GM12878 (cell line): Measurements from ENCODE around the gene DUSP15. TPM values are rescaled to one million over a fixed set of nuclear protein-coding genes. Genes with fewer than 3 reads are reported as not detected.

Source experiments
- ATAC-seq: fragments of 200-7000 bp; cut with Tn5 transposase; 3 replicates; pipeline ENCODE4 v1.9.1; 2020; ENCODE audit warnings: mild to moderate bottlenecking, moderate library complexity
- BruUV-seq: library from RNA; stranded (reverse); fragments of 400-500 nt; replicated peaks from 2 replicates; lab custom pipeline; 2021; lab: Mats Ljungman, UMichigan
- CTCF ChIA-PET: fragments of 300-600 bp; sonication (Branson Sonifier 250); formaldehyde crosslinking; extraction: SDS; loops from one replicate; lab custom pipeline; 2021; ENCODE audit warnings: inconsistent platforms; lab: Yijun Ruan, JAX
- POLR2A ChIA-PET: fragments of 350-600 bp; formaldehyde crosslinking; extraction: SDS; loops from one replicate; lab custom pipeline; 2021; ENCODE audit warnings: inconsistent platforms; lab: Charles Lee
- RAD21 ChIA-PET: fragments of 300-600 bp; sonication (Branson Sonifier 250); formaldehyde crosslinking; loops from one replicate; lab custom pipeline; 2023; ENCODE audit warnings: antibody characterized with exemption; ENCODE audit not compliant: unreplicated experiment; lab: Charles Lee
- SMC1A ChIA-PET: fragments of 300-600 bp; sonication (Branson Sonifier 250); formaldehyde crosslinking; loops from one replicate; lab custom pipeline; 2023; ENCODE audit not compliant: unreplicated experiment, uncharacterized antibody; lab: Charles Lee
- DNase-seq: peaks from one replicate; pipeline ENCODE4 v3.0.0-alpha.2; 2011; ENCODE audit warnings: low read depth, low spot score
- FAIRE-seq: peaks from 3 replicates; lab custom pipeline; 2011; peaks lifted over from hg19 to GRCh38; lab: Jason Lieb, UNC
- H2AFZ ChIP-seq: 2 replicates; pipeline ENCODE4 v1.6.0; 2011; ENCODE audit warnings: low read depth, low read length, control low read depth; ENCODE audit not compliant: control insufficient read depth
- H3K27ac ChIP-seq: 2 replicates; pipeline ENCODE4 v1.5.1; 2011; ENCODE audit warnings: control low read depth; ENCODE audit not compliant: control insufficient read depth, insufficient read depth
- H3K27me3 ChIP-seq, 2 experiments: replicated peaks in 1 of 2; 2 replicates each; pipeline versions ENCODE4 v1.6.0 to v1.6.1; 2011; ENCODE audit warnings: low read length in 1 of 2; ENCODE audit not compliant: control insufficient read depth in 2 of 2, insufficient read depth in 2 of 2
- H3K36me3 ChIP-seq, 2 experiments: 2 replicates each; pipeline ENCODE4 v1.5.1; 2011; ENCODE audit warnings: low read length in 1 of 2; ENCODE audit not compliant: control insufficient read depth in 2 of 2, insufficient read depth in 2 of 2
- H3K4me1 ChIP-seq: 2 replicates; pipeline ENCODE4 v1.6.1; 2011; ENCODE audit warnings: mild to moderate bottlenecking, low read length, moderate library complexity, mixed read lengths; ENCODE audit not compliant: control insufficient read depth, insufficient read depth
- H3K4me2 ChIP-seq: 2 replicates; pipeline ENCODE4 v1.6.0; 2011; ENCODE audit warnings: control low read depth; ENCODE audit not compliant: control insufficient read depth, insufficient read depth
- H3K4me3 ChIP-seq: fragments of 200-600 bp; sonication (generic); 2 replicates; pipeline ENCODE4 v1.5.1; 2016
- H3K79me2 ChIP-seq: 2 replicates; pipeline ENCODE4 v1.6.0; 2011; ENCODE audit warnings: low read length; ENCODE audit not compliant: control insufficient read depth, insufficient read depth
- H3K9ac ChIP-seq: 2 replicates; pipeline ENCODE4 v1.8.0; 2011; ENCODE audit warnings: low read length, control low read depth, mixed read lengths; ENCODE audit not compliant: control insufficient read depth, insufficient read depth
- H3K9me3 ChIP-seq: replicated peaks from 3 replicates; pipeline ENCODE4 v1.5.1; 2011; ENCODE audit warnings: mild to moderate bottlenecking, low read length; ENCODE audit not compliant: control insufficient read depth, insufficient read depth
- H4K20me1 ChIP-seq: 2 replicates; pipeline ENCODE4 v1.6.0; 2011; ENCODE audit not compliant: control insufficient read depth, insufficient read depth
- ATF2 ChIP-seq: IDR thresholded peaks from 2 replicates; pipeline ENCODE4 v1.6.1; 2012; ENCODE audit warnings: low read length, inconsistent platforms
- CBFB ChIP-seq: IDR thresholded peaks from 2 replicates; pipeline ENCODE4 v1.6.1; 2016; ENCODE audit warnings: antibody characterized with exemption, low read depth
- CEBPZ ChIP-seq: fragments of 150-350 bp; IDR thresholded peaks from 2 replicates; pipeline ENCODE4 v1.6.1; 2016; ENCODE audit warnings: low read depth, low read length
- EED ChIP-seq: sonication (generic); IDR thresholded peaks from 2 replicates; pipeline ENCODE4 v1.6.1; 2016; ENCODE audit warnings: antibody characterized with exemption, low read depth
- HDAC2 ChIP-seq: fragments of 200-600 bp; sonication (generic); IDR thresholded peaks from 2 replicates; pipeline ENCODE4 v1.6.1; 2017
- KAT2A ChIP-seq: conservative IDR thresholded peaks from 2 replicates; pipeline ENCODE4 v1.6.1; 2011; ENCODE audit warnings: low read depth, low read length; ENCODE audit not compliant: control insufficient read depth
- LARP7 ChIP-seq: fragments of 450-650 bp; IDR thresholded peaks from 2 replicates; pipeline ENCODE4 v1.6.1; 2017; ENCODE audit warnings: mild to moderate bottlenecking
- RAD51 ChIP-seq: fragments of 450-650 bp; IDR thresholded peaks from 2 replicates; pipeline ENCODE4 v1.6.1; 2016; ENCODE audit warnings: moderate library complexity, mild to moderate bottlenecking, inconsistent platforms
- YBX1 ChIP-seq: fragments of 450-650 bp; IDR thresholded peaks from 2 replicates; pipeline ENCODE4 v1.6.1; 2016; ENCODE audit warnings: antibody characterized with exemption
- WGBS: methylation state at CpG from one replicate; pipeline ENCODE4 v1.1.6; 2016; ENCODE audit warnings: low lambda C conversion rate; ENCODE audit not compliant: insufficient replicate concordance, insufficient coverage; ENCODE audit errors: missing lambda C conversion rate; 5-methylcytosine and 5-hydroxymethylcytosine counted together
- in situ Hi-C: fragments of 300-500 bp; cut with MboI; formaldehyde crosslinking; loops from 9 replicates; pipeline ENCODE4 v1.14.3; 2018; ENCODE audit warnings: mixed read lengths
- intact Hi-C: fragments of 100-400 bp; cut with micrococcal nuclease; formaldehyde crosslinking; loops from one replicate; pipeline ENCODE4 v1.14.2; 2022; ENCODE audit not compliant: unreplicated experiment
- polyA plus RNA-seq, 11 experiments: library from polyadenylated mRNA; depleted of rRNA in 4 of 11; unstranded in 6 of 11; stranded (reverse) in 5 of 11; fragments of >200 nt; fragmentation: Nextera tagmentation in 4 of 11; fragmentation: Illumina TruSeq in 1 of 11; extraction: Ambion mirVana in 4 of 11; extraction: Trizol in 1 of 11; gene quantifications; 1 replicate in 1 of 11; 2 replicates in 10 of 11; pipeline versions ENCODE4 v1.2.1 to v1.2.3, GENCODE V29; 2011 to 2016; ENCODE audit warnings: inconsistent platforms in 2 of 11, missing spikeins in 2 of 11, low read depth in 1 of 11
- total RNA-seq, 4 experiments: library from RNA; depleted of rRNA in 3 of 4; stranded (reverse); fragments of >200 nt in 3 of 4; fragmentation: Illumina TruSeq in 1 of 4; extraction: Trizol in 1 of 4; gene quantifications; 2 replicates each; pipeline versions ENCODE4 v1.2.1 to v1.2.3, GENCODE V29; 2013 to 2021
- TF ChIP-seq, protein P1 (sequence below): fragments of 450-650 bp; formaldehyde crosslinking; IDR thresholded peaks from 2 replicates; pipeline ENCODE4 v1.4.0; 2020; ENCODE audit warnings: mild to moderate bottlenecking, moderate library complexity

Gene DUSP15
- total and polyA plus RNA-seq, 10 of the 15 experiments (the other 5 are each of a cell fraction or from before 2014, with no cell fraction given), result 0.06 to 2.5 (median 0.67) TPM; not detected in 1

DNA sequence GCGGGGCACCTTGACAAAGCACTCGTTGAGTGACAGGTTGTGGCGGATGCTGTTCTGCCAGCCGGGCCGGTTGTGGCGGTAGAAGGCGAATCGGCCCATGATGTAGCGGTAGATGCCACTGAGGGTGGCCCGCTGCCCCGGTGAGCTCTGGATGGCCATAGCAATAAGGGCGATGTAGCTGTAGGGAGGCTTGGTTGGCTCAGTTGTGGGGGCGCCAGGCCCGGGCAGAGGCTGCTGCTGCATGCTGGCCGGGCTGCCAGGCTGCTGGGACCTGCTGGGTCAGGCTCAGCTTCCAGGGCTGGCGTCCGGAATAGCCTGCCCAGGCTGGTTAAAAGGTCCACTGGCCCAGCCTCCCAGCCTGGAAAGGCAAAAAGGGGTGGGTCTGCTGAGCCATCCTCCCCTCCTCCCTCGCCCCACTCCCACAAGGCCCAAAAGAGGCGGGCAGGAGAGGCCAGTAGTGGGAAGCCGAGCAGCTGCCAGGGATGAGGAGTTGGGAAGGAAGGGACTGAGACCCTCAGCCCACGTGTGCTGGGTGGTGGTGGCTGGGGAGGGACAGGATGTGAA lies 24.9 kb downstream of the DUSP15 start, which contains the start of gene FOXS1:
FOXS1 (minus strand) TSS at position 305 of the 564 bp plus-strand sequence; CDS start at position 243, 62 bp downstream.
- in situ Hi-C loops, result no loop called here
- ChIA-PET CTCF (interaction anchor here (0.8 to 7.3 kb wide), 5 partner anchors 10 to 187 kb away, joined by 3 to 109 read pairs (median 3); partner anchors contain the start of gene MYLK2), SMC1A (no interaction called here), RAD21 (interaction anchor here (1.7 to 1.9 kb wide), 2 partner anchors 22 to 112 kb away, joined by 4 read pairs; no protein-coding TSS in a partner anchor), POLR2A (no interaction called here)
- BruUV-seq, result no TSS peak
- no peaks in the 10 kb centered on the region for H3K79me2 ChIP-seq
- no peaks in the 10 kb centered on the region; a peak in 2 of 4 replicates for H3K27me3 ChIP-seq
- H3K27ac ChIP-seq, result no peak within 1 kb of the TSS
- intact Hi-C loops, result loop anchor here (5.0 kb wide), 1 partner anchor 172 kb away; no protein-coding TSS in a partner anchor
- ATAC-seq (no peak), DNase-seq (no peak), FAIRE-seq (no peak)
- TF ChIP-seq HDAC2 (no peak), ATF2 (no peak), YBX1 (no peak), RAD51 (no peak), LARP7 (no peak), EED (no peak), CEBPZ (no peak), KAT2A (no peak), CBFB (no peak)
- TF ChIP-seq, protein P1, sequence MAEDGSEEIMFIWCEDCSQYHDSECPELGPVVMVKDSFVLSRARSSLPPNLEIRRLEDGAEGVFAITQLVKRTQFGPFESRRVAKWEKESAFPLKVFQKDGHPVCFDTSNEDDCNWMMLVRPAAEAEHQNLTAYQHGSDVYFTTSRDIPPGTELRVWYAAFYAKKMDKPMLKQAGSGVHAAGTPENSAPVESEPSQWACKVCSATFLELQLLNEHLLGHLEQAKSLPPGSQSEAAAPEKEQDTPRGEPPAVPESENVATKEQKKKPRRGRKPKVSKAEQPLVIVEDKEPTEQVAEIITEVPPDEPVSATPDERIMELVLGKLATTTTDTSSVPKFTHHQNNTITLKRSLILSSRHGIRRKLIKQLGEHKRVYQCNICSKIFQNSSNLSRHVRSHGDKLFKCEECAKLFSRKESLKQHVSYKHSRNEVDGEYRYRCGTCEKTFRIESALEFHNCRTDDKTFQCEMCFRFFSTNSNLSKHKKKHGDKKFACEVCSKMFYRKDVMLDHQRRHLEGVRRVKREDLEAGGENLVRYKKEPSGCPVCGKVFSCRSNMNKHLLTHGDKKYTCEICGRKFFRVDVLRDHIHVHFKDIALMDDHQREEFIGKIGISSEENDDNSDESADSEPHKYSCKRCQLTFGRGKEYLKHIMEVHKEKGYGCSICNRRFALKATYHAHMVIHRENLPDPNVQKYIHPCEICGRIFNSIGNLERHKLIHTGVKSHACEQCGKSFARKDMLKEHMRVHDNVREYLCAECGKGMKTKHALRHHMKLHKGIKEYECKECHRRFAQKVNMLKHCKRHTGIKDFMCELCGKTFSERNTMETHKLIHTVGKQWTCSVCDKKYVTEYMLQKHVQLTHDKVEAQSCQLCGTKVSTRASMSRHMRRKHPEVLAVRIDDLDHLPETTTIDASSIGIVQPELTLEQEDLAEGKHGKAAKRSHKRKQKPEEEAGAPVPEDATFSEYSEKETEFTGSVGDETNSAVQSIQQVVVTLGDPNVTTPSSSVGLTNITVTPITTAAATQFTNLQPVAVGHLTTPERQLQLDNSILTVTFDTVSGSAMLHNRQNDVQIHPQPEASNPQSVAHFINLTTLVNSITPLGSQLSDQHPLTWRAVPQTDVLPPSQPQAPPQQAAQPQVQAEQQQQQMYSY, result no peak
- H4K20me1 ChIP-seq, result no peaks in the 10 kb centered on the region; the same call in 1 of the 2 replicates
- no peaks in the 10 kb centered on the region for H3K36me3 ChIP-seq
- H3K9me3 ChIP-seq, result no peaks in the 10 kb centered on the region
- no peak within 1 kb of the TSS for H2AFZ ChIP-seq
- no peak within 1 kb of the TSS for H3K9ac ChIP-seq
- no peak within 1 kb of the TSS for H3K4me3 ChIP-seq
- H3K4me2 ChIP-seq, result no peak within 1 kb of the TSS
- H3K4me1 ChIP-seq, result peaks cover 5% of the 10 kb centered on the region; the same call in 1 of the 2 replicates
- WGBS, result 70% methylated on average over 21 of the region's 21 CpGs
